ENCODE results near the gene SCAF4. TPM values are rescaled to one million over a fixed set of nuclear protein-coding genes. Genes with fewer than 3 reads are reported as not detected.
"Not testable (repeated sequence)": the region's sequence is repeated elsewhere in the genome, so short reads cannot be mapped to it uniquely, and the experiment has no call there.

SCAF4 gene
- total RNA-seq, 1 donor from 2014 or later, result 28.8 TPM

DNA sequence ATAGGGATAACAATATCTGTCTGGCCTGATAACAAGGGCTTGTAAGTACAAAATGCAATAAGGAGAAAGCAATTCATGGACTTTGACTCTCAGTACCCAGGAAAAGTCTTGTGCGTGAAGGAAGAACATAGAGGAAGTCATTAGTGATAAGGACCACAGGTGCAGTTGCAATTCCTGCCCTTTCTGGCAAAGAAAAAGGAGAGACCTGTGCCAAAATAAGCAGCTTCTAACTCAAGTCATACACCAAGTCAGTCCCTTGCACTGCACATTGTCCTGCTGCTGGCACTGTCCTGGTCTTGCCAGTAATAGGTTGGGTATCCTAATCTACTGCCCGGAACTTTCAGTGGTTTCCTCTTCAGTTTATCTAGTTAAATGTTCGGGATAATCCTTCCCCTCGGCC, 87.3 kb downstream of the SCAF4 start:
- DNase-seq (ENCODE audit: low spot score), result peak; percentile 61

DNA sequence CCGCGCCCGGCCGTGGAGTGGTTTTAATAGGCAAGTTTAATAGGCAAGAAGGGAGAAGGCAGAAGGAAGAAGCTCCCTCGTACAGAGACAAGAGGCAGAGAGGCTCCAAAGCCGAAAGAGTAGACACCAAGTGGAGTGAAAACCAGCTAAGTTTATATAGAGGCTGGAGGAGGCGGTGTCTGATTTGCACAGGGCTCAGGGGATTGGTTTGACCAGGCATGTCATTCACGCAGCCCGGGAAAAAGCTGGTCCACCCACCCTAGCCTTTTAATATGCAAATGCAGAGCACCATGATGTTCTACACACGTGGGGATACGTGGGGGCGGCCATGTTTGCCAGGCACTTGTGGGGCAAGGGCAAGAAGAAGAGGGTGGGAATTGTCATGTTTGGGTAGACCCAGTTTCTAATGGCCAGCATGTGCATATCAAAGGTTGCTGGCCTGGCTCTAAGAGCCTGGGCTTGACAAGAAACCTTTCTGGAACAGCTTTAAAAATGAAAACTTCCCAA, 90.4 kb downstream of the SCAF4 start:
- DNase-seq (ENCODE audit: low spot score), result no peak

DNA sequence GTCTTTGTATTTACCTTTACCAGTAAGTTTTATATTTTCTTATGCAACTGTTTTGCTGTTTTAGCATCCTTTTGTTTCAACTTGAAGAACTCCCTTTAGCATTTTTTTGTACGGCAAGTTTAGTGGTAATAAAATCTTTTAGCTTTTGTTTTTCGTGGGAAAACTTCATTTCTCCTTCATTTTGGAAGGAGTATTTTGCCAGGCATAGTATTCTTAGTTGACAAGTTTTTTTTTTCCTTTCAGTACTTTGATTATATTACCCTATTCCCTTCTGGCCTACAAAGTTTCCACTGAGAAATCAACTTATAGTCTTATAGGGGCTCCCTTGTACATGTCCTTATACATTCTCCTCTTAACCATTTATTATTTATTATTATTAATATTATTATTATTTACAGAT, 95.0 kb downstream of the SCAF4 start:
- DNase-seq (ENCODE audit: low spot score), result no peak

- DNase-seq (ENCODE audit: low spot score), result no peak
These were observed 96.9 kb downstream of the SCAF4 start for GRCh38 chr21:31634993-31635392.

GRCh38 chr21:31631881-31632280, 100.0 kb downstream of the SCAF4 start:
- DNase-seq (ENCODE audit: low spot score), result not testable (repeated sequence)

DNA sequence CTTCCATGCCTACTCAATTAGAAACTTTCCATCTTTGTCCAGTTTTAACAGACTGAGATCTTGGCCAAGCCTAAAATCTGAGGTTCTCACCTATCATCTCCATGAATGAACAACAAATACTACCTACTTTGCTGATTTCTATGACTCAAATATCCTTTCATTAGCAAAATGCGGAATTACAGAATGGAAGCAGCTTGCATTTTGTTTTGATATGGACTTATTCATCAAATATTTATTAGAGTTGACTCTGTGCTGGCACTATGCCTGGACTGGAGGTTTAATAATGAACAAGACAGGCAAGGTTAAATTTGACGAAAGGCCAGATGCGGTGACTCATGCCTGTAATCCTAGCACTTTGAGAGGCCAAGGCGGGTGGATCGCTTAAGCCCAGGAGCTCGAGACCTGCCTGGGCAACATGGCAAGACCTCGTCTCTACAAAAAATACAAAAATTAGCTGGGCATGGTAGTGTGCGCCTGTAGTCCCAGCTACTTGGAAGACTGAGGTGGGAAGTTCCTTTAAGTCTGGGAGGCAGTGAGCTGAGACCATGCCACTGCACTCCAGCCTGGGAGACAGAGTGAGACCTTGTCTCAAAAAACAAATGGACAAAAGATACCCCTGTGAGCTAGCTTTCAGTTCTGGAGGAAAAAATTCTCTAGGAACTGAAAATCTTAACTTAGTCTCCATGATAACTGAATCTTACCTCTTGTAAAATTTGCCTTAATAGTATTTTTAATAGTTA, 101.8 kb downstream of the SCAF4 start:
- DNase-seq (ENCODE audit: low spot score), result peak; percentile 89

GRCh38 chr21:31624961-31625491, 106.9 kb downstream of the SCAF4 start:
- DNase-seq (ENCODE audit: low spot score), result no peak

DNA sequence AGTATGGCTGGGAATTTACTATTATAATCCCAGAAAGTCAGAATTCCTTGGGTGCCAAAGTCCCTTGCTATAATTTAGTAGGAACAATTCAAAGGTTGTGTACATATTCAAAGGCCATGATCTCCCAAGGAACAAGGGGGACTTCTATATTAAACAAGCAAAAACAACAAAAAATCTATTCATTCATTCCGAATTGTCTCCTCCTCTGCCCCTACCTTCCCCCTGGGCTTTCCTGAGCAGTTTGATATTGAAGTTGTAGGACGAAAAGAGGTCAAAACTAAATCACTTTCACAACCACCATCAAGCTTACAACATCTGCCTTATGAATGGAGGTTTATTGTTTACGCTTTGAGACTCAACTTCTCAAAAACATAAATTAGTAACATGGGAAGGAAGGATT, 107.7 kb downstream of the SCAF4 start:
- no peak for DNase-seq (ENCODE audit: low spot score)

DNA sequence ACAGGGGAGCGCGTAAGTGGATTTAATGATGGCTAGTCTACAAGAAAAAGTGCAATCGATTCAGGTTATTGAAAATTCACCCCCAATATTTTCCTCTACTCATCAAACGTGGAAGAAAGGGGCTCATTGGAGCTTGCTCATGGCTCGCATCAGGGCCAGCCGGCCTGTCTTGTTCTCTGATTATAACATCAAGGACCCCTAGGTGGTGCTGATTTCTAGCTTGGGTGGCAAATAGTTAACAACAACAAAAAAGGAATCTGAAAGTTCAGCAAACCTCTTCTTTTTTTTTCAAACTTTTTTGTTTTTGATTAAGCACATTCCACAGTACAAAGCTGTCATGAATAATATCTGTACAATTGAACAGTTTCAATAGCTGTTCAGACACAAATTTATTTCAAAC, 108.3 kb downstream of the SCAF4 start:
- DNase-seq (ENCODE audit: low spot score), result no peak

- no peak for DNase-seq (ENCODE audit: low spot score)
These were observed 109.5 kb downstream of the SCAF4 start for GRCh38 chr21:31622397-31622796.

Other genes starting within 250 kb of the SCAF4 start
- gene SOD1, start 72.4 kb downstream of the SCAF4 start, total RNA-seq, result 344 TPM
- 4.0 TPM for gene HUNK, start 140.9 kb upstream of the SCAF4 start, total RNA-seq

Data from mucosa of gallbladder (tissue), 1 donor.